K562 (cell line): Measurements from ENCODE around the gene CACNB1. TPM values are rescaled to one million over a fixed set of nuclear protein-coding genes. Genes with fewer than 3 reads are reported as not detected.

ENCODE experiments used
- BCOR ChIP-seq: fragments of 450-650 bp; IDR thresholded peaks from 2 replicates; pipeline ENCODE4 v1.6.1; 2016
- BRCA1 ChIP-seq, 2 experiments: fragments of 450-650 bp in 1 of 2; sonication (generic) in 1 of 2; formaldehyde crosslinking in 1 of 2; IDR thresholded peaks; 2 replicates each; pipeline versions ENCODE4 v1.5.0 to v1.6.1; 2017 to 2020; ENCODE audit warnings: mild to moderate bottlenecking in 1 of 2, missing genetic modification reagents in 1 of 2
- CTBP1 ChIP-seq: fragments of 450-650 bp; IDR thresholded peaks from 2 replicates; pipeline ENCODE4 v1.6.1; 2016; ENCODE audit warnings: borderline replicate concordance
- CTCF ChIP-seq, 3 experiments: IDR thresholded peaks in 2 of 3; conservative IDR thresholded peaks in 1 of 3; 2 replicates each; pipeline ENCODE4 v1.5.1; 2011 to 2012; ENCODE audit warnings: low read length in 3 of 3, mild to moderate bottlenecking in 3 of 3, control low read depth in 2 of 3, improper control_type of control experiment in 1 of 3, inconsistent platforms in 1 of 3, low read depth in 1 of 3, mixed read lengths in 1 of 3, moderate library complexity in 1 of 3; ENCODE audit not compliant: insufficient read depth in 2 of 3
- KLF16 ChIP-seq: IDR thresholded peaks from 2 replicates; pipeline ENCODE4 v1.6.1; 2016; ENCODE audit warnings: antibody characterized with exemption
- MED1 ChIP-seq: sonication (generic); formaldehyde crosslinking; IDR thresholded peaks from 2 replicates; pipeline ENCODE4 v1.8.1; 2023; ENCODE audit warnings: missing genetic modification reagents, borderline replicate concordance
- NFE2 ChIP-seq: IDR thresholded peaks from 2 replicates; pipeline ENCODE4 v1.6.1; 2014; ENCODE audit warnings: antibody characterized with exemption, low read depth
- NFYB ChIP-seq: IDR thresholded peaks from 2 replicates; pipeline ENCODE4 v1.6.1; 2011; ENCODE audit warnings: mild to moderate bottlenecking, moderate library complexity; ENCODE audit not compliant: insufficient read length; ENCODE audit errors: extremely low read depth
- RAD21 ChIP-seq, 2 experiments: fragments of 250-450 bp in 1 of 2; fragments of 450-650 bp in 1 of 2; sonication (Bioruptor Pico) in 1 of 2; formaldehyde crosslinking in 1 of 2; IDR thresholded peaks in 1 of 2; conservative IDR thresholded peaks in 1 of 2; 2 replicates each; pipeline versions ENCODE4 v1.4.0 to v1.8.0; 2020 to 2022; ENCODE audit warnings: mild to moderate bottlenecking in 2 of 2, moderate library complexity in 1 of 2
- RBM22 ChIP-seq: fragments of 200-400 bp; formaldehyde crosslinking; IDR thresholded peaks from 2 replicates; pipeline ENCODE4 v1.6.1; 2018; ENCODE audit warnings: low read length, low read depth; ENCODE audit not compliant: poor library complexity, severe bottlenecking
- SMC3 ChIP-seq: conservative IDR thresholded peaks from 2 replicates; pipeline ENCODE4 v1.6.1; 2011; ENCODE audit warnings: low read depth, low read length, improper control_type of control experiment; ENCODE audit not compliant: insufficient read depth
- VEZF1 ChIP-seq: fragments of 200-800 bp; sonication (Bioruptor generic); IDR thresholded peaks from 2 replicates; pipeline ENCODE4 v1.6.1; 2017; ENCODE audit warnings: missing genetic modification characterization, missing compliant biosample characterization
- XRCC5 ChIP-seq: fragments of 200-400 bp; formaldehyde crosslinking; IDR thresholded peaks from 2 replicates; pipeline ENCODE4 v1.6.1; 2017; ENCODE audit warnings: low read depth, mild to moderate bottlenecking, low read length
- ZBTB40 ChIP-seq, 2 experiments: fragments of 450-650 bp in 1 of 2; sonication (generic) in 1 of 2; formaldehyde crosslinking in 1 of 2; IDR thresholded peaks; 2 replicates each; pipeline versions ENCODE4 v1.7.1 to v1.9.0; 2016 to 2022; ENCODE audit warnings: inconsistent platforms in 1 of 2, mild to moderate bottlenecking in 1 of 2, missing genetic modification reagents in 1 of 2
- polyA plus RNA-seq, 8 experiments: library from polyadenylated mRNA; depleted of rRNA in 4 of 8; stranded (reverse) in 5 of 8; unstranded in 3 of 8; fragments of >200 nt; fragmentation: Nextera tagmentation in 2 of 8; fragmentation: Illumina TruSeq in 1 of 8; extraction: Ambion mirVana in 2 of 8; extraction: Trizol in 1 of 8; gene quantifications; 2 replicates each; pipeline versions ENCODE4 v1.2.1 to v1.2.3, GENCODE V29; 2011 to 2014; ENCODE audit warnings: inconsistent platforms in 1 of 8, missing spikeins in 1 of 8
- total RNA-seq, 7 experiments: library from RNA; depleted of rRNA in 6 of 7; stranded (reverse); fragments of >200 nt in 6 of 7; fragmentation: Illumina TruSeq in 2 of 7; extraction: Trizol in 2 of 7; gene quantifications; 2 replicates each; pipeline versions ENCODE4 v1.2.1 to v1.2.3, GENCODE V29; 2011 to 2021; ENCODE audit warnings: low replicate concordance in 1 of 7

The CACNB1 gene
- total and polyA plus RNA-seq, 9 of the 15 experiments (the other 6 are each of a cell fraction or from before 2014, with no cell fraction given): 0.08 to 7.4 (median 3.0) TPM

- TF ChIP-seq CTCF (IDR thresholded peaks at IDR 0.05 in 2 of 3, conservative IDR thresholded peaks at IDR 0.05 in 1 of 3; ENCODE audit: insufficient read depth in 2 of 3, low read depth in 1 of 3, low read length in 3 of 3) (peak; percentile 82 to 92 (median 83)), SMC3 (peak; percentile 63), CTBP1 (0 out of 2 replicates have a peak, but pooled peaks have one; percentile 29), RBM22 (no peak), BRCA1 (IDR thresholded peaks at IDR 0.05) (no peak), BRCA1 (CRISPR knock-in tag; IDR thresholded peaks at IDR 0.05) (no peak), ZBTB40 (IDR thresholded peaks at IDR 0.05) (no peak), ZBTB40 (CRISPR knock-in tag; IDR thresholded peaks at IDR 0.05) (no peak), KLF16 (0 out of 2 replicates have a peak, but pooled peaks have one; percentile 7), NFE2 (no peak), MED1 (CRISPR knock-in tag) (no peak), VEZF1 (CRISPR knock-in tag) (0 out of 2 replicates have a peak, but pooled peaks have one; percentile 16), NFYB (peak; percentile 53), XRCC5 (peak; percentile 42; the same call in 1 of the 2 replicates), RAD21 (CRISPR knock-in tag; conservative IDR thresholded peaks at IDR 0.05 in 1 of 2, IDR thresholded peaks at IDR 0.05 in 1 of 2) (peak; percentile 32 to 54; a peak in 3 of 4 replicates), BCOR (0 out of 2 replicates have a peak, but pooled peaks have one; percentile 29)
These were observed 32.8 kb downstream of the CACNB1 start (continued) for GRCh38 chr17:39164675-39165143.
